GM04503 (cell line): ENCODE measurements around the gene ACOT12.
"Not testable (repeated sequence)": the region's sequence is repeated elsewhere in the genome, so short reads cannot be mapped to it uniquely, and the experiment has no call there.

Source experiments
- DNase-seq: peaks from one replicate; pipeline ENCODE4 v3.0.0-alpha.2; 2012; ENCODE audit warnings: low read depth

The ACOT12 gene

GRCh38 chr5:81338213-81338612 is 55.7 kb downstream of the ACOT12 start:
- not testable (repeated sequence) for DNase-seq

DNA sequence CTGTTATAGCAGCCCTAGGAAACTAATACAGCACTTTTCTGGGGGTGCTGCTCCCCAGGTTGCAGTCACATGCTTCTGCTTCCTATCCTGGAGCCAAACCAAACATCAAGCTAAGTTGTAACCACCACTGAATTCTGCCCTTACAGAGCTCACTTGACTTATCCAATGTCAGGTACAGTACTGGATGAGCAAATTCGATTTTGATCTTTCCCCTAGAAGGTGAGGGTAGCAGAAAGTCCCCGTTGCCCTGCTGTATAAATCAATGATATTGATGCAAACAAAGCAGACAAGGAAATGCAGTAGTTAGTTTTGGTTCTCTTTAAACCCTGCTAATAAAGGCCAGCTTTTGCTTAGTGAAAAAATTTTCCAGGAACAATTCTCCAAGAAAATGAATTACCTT is 56.1 kb downstream of the ACOT12 start:
- no peak for DNase-seq

DNA sequence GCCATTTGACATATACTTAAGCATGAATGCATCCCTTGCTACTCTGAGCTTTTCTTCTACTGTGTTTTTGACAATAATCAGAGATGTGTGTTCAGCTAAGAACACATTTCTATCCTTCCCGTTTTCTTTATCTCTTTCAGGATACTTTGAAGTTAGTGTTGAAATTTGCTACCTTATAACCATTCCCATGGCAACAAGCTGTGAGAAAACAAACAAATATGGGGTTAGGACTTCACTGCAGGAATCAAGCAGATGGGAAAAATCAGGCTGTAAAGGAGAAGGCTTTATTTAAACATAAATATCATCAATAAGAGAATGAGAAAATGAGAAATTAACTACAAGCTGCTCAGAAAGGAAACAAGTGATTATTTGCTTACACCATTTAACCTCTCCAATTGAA is 57.4 kb downstream of the ACOT12 start:
- no peak for DNase-seq

DNA sequence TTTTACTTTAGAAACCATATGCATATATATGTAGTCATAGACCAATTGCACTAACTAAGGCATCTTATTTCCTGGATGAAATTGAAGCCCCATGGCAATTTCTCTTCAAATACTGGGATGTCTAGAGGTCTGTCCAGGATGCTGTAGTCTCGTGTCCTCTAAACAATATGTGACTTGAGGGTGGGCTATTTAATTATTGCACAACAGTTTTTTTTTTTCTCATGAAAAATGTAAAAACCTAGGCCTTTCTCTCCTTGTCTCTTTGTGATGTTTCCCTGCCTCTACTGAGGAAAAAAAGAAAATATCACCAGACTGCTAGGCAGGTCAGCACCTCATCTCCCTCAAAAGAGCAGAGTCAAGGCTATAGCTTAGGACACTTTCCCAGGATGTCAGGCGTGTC is 58.0 kb downstream of the ACOT12 start:
- no peak for DNase-seq

- no peak for DNase-seq
Measured at GRCh38 chr5:81334304-81335061, 59.5 kb downstream of the ACOT12 start.

DNA sequence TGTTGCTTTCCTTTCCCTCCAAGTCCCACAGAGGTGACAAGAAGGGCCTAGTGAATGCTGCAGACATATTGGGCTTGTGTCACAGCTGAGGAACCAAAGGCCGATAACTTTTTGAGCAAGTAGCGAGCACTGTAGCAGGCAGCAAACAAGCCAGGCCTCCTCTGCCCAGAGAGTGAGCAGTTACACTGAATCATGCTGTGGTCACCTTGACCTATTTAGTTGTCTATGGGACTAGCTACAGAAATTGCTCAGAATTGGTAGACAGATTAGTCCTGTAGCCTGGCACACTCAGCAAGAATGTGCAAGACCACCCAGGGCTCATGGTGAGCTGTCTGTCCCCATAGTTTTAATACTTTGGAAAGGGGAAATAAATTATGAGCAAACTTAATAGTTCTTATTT is 67.4 kb downstream of the ACOT12 start:
- DNase-seq = no peak

DNA sequence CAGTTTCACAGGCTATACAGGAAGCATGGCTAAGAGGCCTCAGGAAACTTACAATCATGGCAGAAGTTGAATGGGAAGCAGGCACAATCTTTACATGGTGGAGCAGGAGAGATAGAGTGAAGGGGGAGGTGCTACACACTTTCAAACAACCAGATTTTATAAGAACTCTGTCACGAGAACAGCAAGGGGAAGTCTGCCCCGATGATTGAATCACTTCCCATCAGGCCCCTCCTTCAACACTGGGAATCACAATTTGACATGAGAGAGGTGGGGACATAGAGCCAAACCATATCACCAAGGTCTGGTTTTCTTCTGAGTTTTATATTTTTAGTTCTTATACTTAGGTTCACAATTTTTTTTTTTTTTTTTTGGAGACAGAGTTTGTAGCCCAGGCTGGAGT is 76.4 kb downstream of the ACOT12 start:
- no peak for DNase-seq

GRCh38 chr5:81316571-81316970 is 77.4 kb downstream of the ACOT12 start:
- no peak for DNase-seq

DNA sequence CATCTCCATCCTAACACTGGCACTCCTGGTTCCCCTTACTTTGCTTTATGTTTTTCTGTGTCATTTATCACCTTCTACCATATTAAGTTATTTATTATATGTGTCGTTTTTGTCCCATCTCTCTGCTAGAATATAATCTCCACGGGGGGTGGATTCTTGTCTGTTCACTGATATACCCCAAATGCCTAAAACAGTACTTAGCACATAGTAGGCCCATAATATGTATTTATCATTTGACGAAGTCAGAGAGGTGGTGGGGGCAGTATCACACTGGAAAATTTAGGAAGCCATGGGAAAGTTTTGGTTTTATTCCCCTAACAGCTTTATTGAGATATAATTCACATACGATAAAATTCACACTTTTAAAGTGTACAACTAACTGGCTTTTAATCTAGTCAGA is 78.1 kb downstream of the ACOT12 start:
- DNase-seq = no peak

GRCh38 chr5:81315336-81315735 is 78.6 kb downstream of the ACOT12 start:
- DNase-seq = peak; percentile 53

- DNase-seq = no peak
Measured at GRCh38 chr5:81314581-81314980, 79.4 kb downstream of the ACOT12 start.

GRCh38 chr5:81313686-81314085 is 80.2 kb downstream of the ACOT12 start:
- no peak for DNase-seq

DNA sequence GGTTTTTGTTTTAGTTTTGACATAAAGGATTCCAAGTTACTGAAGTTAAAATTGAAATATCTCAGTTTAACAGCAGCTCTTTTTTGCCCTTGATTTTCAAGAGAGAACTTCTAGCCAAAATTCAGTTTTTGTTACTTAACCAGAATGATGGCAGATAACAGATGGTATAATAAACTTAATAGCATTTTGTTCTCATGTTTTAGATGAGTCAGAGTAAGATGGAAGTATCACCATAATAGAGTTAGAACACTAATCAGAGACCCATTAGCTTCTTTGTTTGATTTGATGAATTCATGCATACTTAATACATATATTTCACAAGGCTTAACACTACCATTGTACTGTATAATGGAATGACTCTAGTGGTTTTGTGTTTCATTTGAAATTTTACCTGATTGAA is 80.7 kb downstream of the ACOT12 start:
- no peak for DNase-seq

DNA sequence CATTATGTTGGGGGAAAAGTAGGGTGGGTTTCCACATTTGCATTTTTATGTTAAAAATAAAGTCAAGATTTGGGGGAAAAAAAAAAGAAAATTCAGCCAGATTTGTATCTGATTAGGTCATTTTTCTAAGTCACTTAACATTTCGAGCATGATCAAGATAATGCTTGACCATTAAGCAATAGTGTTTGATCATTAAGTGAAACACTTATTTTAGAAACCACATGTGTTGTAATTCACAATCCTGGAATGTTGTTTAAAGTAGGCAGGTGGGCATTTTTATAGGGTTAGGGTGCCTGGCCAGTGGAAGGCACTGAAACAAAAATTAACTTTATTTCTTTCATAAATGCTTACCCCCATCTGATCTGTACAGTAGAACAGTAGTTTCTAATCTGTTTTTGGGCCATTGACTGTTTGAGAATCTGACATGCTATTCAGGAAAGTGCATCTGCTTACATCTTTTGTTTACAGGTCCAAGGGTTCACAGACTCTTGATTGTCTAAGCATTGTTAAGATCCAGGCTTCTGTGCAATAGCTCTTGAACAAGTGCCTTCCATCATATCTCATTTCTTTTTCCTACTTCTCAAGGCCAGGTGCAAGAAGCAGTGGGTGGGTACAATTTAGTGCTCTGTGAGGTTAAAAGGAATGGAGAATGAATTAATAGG is 83.4 kb downstream of the ACOT12 start:
- DNase-seq = no peak

- DNase-seq = no peak
Measured at GRCh38 chr5:81308836-81309235, 85.1 kb downstream of the ACOT12 start.

GRCh38 chr5:81305785-81306184 is 88.1 kb downstream of the ACOT12 start:
- DNase-seq = no peak

GRCh38 chr5:81303563-81303962 is 90.4 kb downstream of the ACOT12 start:
- peak; percentile 33 for DNase-seq

DNA sequence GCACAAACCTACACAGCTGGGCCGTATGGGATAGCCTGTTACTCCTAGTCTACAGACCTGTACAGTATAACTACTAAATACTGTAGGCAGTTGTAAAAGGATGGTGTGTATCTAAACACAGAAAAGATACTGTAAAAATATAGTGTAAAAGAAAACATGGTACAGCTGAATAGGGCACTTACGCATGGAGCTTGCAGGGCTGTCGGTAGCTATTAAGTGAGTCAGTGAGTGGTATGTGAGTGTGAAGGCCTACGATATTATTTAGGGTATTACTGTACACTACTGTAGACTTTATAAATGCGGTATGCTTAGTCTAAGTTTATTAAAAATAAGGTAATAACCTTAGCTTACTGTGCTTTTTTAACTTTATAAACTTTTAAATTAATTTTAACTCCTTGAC is 91.3 kb downstream of the ACOT12 start:
- no peak for DNase-seq

- DNase-seq = peak; percentile 73
Measured at GRCh38 chr5:81301271-81302015, 92.5 kb downstream of the ACOT12 start, which contains the start of gene ZCCHC9. ZCCHC9 (plus strand) TSS chr5:81301587; CDS start chr5:81304758, 3,171 bp downstream.

GRCh38 chr5:81300921-81301270 is 93.0 kb downstream of the ACOT12 start:
- DNase-seq = no peak

GRCh38 chr5:81297531-81297930 is 96.4 kb downstream of the ACOT12 start:
- DNase-seq = no peak

DNA sequence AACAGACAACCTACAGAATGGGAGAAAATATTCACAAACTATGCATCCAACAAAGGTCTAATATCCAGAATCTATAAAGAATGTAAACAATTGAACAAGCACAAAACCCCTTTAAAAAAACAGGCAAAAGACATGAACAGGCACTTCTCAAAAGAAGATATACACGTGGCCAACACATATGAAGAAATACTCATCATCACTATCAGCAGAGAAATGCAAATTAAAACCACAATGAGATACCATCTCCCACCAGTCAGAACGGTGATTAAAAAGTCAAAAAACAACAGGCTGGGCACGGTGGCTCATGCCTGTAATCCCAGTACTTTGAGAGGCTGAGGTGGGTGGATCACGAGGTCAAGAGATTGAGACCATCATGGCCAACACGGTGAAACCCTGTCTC is 99.9 kb downstream of the ACOT12 start:
- DNase-seq = not testable (repeated sequence)

- DNase-seq = no peak
Measured at GRCh38 chr5:81292130-81292529, 101.8 kb downstream of the ACOT12 start.
